SK-N-MC (cell line): ENCODE results near the gene CDO1.

Experiments
- DNase-seq: peaks from one replicate; pipeline ENCODE4 v3.0.0-alpha.2; 2011; ENCODE audit warnings: low read depth, low spot score
- H3K27ac ChIP-seq: fragments of 200-600 bp; sonication (generic); 2 replicates; pipeline ENCODE4 v1.5.1; 2016; ENCODE audit warnings: mixed run types
- H3K36me3 ChIP-seq: fragments of 200-600 bp; sonication (generic); 2 replicates; pipeline ENCODE4 v1.6.1; 2017; ENCODE audit warnings: antibody characterized with exemption, low read length, mixed read lengths; ENCODE audit not compliant: insufficient read depth
- H3K4me3 ChIP-seq: fragments of 200-600 bp; sonication (generic); 2 replicates; pipeline ENCODE4 v1.5.1; 2016
- H3K9ac ChIP-seq: fragments of 200-600 bp; sonication (generic); 2 replicates; pipeline ENCODE4 v1.8.0; 2017; ENCODE audit warnings: mixed run types, mixed read lengths; ENCODE audit not compliant: insufficient read length
- H3K9me3 ChIP-seq: fragments of 200-600 bp; sonication (generic); 2 replicates; pipeline ENCODE4 v1.6.1; 2017; ENCODE audit warnings: low read depth, mild to moderate bottlenecking, antibody characterized with exemption, low read length, moderate library complexity, mixed read lengths
- EZH2 ChIP-seq: fragments of 200-600 bp; sonication (generic); IDR thresholded peaks from one replicate; pipeline ENCODE4 v1.6.1; 2017; ENCODE audit warnings: antibody characterized with exemption
- FOXP2 ChIP-seq: optimal IDR thresholded peaks from 2 replicates; pipeline ENCODE3; 2011; ENCODE audit warnings: mild to moderate bottlenecking, moderate library complexity; ENCODE audit not compliant: insufficient read depth; ENCODE audit errors: extremely low read length, control extremely low read depth
- POLR2AphosphoS5 ChIP-seq: IDR thresholded peaks from 2 replicates; pipeline ENCODE4 v1.6.1; 2012; ENCODE audit warnings: mild to moderate bottlenecking, low read depth, low read length, borderline replicate concordance

CDO1 gene

DNA sequence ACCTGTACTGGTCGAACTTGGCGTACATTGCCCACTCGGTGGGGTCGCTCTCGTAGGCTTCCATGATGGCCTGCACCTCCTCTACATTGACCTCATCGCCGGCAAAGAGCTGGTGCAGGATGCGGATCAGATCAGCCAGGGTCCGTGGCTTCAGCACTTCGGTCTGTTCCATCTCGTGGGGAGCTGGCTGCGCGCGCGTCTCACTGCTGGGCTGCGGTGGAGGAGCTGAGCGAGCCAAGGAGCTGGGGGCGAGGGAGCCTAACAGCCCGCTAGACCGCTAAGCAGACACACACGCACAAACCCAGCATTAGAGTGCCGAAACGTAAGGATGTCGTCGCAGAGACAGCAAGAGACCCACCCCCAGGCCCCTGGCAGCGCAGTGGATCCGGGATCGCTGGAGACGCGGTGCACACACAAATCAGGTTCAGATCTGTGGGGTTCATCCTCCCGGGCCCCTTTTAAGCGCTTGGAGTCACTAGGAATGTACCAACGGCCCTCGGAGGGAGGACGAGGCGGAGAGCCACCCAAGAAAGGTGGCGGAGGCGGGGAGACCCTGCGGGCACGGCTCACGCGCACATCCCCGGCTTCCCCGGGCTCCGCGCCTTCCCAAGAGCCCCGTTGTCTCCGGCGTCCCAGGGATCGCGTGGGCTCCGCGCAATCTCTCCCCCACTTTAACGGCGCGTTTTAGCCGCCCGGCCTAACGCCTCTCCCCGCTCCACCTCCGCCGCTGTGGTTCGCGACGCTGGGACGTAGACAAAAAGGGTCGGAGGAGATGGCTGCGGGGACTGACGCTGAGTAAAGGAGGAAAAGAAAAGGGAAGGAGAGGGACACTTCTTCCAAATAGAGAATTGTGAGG, at the start of gene CDO1:
Gene CDO1, minus strand, starts transcription at position 434 of the 856 bp plus-strand sequence. Its CDS starts 262 bp downstream, at position 172.
- H3K9ac ChIP-seq: peak within 1 kb of the TSS; percentile 52
- peak within 1 kb of the TSS; percentile 80 for H3K4me3 ChIP-seq
- H3K9me3 ChIP-seq: no peaks in the 10 kb centered on the region
- no peak within 1 kb of the TSS for H3K27ac ChIP-seq
- no peaks in the 10 kb centered on the region for H3K36me3 ChIP-seq
- DNase-seq: no peak
- TF ChIP-seq POLR2AphosphoS5 (peak; percentile 85), EZH2 (no peak), FOXP2 (no peak)

DNA sequence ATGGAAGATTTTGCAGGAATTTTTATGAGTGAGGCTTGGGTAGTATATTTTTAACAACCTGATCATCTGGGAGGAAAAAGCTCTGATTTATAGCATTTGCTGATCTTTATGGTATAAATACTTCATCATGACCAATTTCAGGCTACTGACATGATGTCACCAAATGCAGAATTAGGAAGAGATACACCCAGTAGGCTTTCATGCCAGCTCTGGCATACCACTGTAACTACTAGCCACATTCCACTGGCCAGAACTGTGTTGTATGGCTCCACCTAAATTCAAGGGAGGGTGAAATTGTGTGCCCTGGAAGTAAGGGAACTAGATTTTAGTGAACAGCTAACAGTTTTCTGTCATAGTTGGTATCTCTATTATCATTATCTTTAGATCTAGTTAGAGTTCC, 42.9 kb upstream of the CDO1 start:
- TF ChIP-seq EZH2 (no peak), POLR2AphosphoS5 (no peak), FOXP2 (no peak)
- Histone ChIP-seq H3K36me3 (no peaks in the 10 kb centered on the region), H3K4me3 (no peak overlapping the region), H3K9ac (no peak overlapping the region), H3K9me3 (no peaks in the 10 kb centered on the region), H3K27ac (no peak overlapping the region)
- DNase-seq: no peak

DNA sequence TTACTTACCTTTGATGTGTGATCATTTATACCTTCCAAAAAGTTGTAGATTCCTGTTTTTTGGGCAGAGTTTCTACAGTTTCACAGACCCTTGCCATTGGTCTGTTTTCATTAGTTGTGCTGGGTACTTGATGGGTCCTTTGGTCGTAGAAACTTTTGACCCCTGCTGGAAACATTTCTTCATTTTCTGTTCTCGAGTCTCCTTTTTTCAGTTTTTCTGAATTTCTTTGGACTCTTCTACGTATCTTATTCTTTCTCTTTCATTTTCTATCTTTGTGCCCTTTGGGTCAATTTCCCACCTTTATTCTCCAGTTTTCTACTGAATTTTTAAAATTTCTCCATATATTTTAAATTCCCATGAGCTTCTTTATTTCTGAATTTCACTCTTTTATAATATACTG, 41.9 kb upstream of the CDO1 start:
- H3K4me3 ChIP-seq: peak overlapping the region; percentile 59
- H3K27ac ChIP-seq: peak overlapping the region; percentile 69
- DNase-seq: no peak
- no peak for TF ChIP-seq EZH2
- TF ChIP-seq POLR2AphosphoS5: no peak
- no peak for TF ChIP-seq FOXP2
- 0 out of 2 replicates have a peak, but pooled peaks cover 4% of the 10 kb centered on the region for H3K9me3 ChIP-seq
- no peak overlapping the region for H3K9ac ChIP-seq
- peaks cover 6% of the 10 kb centered on the region for H3K36me3 ChIP-seq

DNA sequence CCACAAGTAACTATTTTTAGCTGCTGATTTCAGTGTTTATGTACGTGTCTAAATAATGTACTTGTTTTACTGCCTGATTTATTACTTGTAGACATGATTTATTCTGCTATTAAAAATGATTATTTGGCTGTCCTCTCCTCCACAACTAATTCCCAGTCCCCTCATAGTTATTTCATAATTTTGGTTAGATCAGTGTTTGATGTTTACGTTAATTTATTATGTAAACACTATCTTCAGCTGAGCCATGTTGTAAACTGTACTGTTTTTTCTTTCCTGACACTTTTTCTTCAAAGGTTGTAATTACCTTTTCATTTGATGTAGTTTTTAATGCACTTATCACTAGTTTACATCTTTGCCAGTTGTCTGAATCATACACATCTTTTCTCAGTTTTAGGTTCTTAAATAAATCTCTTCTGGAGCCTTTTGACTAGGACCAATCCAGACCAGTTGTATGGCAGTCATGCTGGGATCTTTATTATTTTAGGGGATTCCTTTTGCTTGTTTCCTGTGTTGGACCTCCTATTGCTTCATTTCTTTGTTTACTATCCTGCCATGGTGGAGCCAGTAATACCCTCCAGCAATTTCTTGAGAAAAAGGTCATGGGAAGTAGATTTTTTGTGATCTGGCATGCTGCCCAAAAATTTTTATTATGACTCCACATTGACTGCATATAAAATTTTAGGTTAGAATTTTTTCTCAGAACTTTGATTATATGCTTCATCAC, 41.3 kb upstream of the CDO1 start:
- Histone ChIP-seq H3K4me3 (peak overlapping the region; percentile 59), H3K27ac (peak overlapping the region; percentile 69), H3K36me3 (peaks cover 6% of the 10 kb centered on the region), H3K9ac (peak overlapping the region; percentile 1), H3K9me3 (0 out of 2 replicates have a peak, but pooled peaks cover 4% of the 10 kb centered on the region)
- DNase-seq: peak; percentile 92
- TF ChIP-seq EZH2 (no peak), POLR2AphosphoS5 (no peak), FOXP2 (peak; percentile 41)

DNA sequence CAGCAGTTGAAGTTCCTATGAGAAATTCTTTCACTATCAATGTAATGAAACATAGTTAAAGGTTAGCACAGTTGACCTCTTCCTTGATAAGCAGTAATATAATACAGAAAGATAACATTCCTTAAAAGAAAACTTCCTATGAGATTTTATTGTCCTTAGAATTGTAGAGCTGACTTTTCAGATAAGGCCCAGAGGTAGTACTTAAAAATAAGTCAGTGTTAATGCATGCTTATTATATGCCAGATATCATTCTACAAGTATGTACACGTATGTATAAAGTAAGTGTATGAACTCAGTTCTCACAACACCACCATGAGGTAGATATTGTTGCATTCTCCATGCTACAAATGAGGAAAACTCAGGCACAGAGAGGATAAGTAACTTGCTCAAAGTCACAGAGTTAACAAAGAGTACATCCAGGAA, 40.6 kb upstream of the CDO1 start:
- no peak for DNase-seq
- Histone ChIP-seq H3K27ac (peak overlapping the region; percentile 69), H3K36me3 (peaks cover 6% of the 10 kb centered on the region), H3K9me3 (0 out of 2 replicates have a peak, but pooled peaks cover 4% of the 10 kb centered on the region), H3K9ac (peak overlapping the region; percentile 1), H3K4me3 (peak overlapping the region; percentile 59; the same call in 1 of the 2 replicates)
- TF ChIP-seq POLR2AphosphoS5: no peak
- TF ChIP-seq EZH2: no peak
- TF ChIP-seq FOXP2: no peak

DNA sequence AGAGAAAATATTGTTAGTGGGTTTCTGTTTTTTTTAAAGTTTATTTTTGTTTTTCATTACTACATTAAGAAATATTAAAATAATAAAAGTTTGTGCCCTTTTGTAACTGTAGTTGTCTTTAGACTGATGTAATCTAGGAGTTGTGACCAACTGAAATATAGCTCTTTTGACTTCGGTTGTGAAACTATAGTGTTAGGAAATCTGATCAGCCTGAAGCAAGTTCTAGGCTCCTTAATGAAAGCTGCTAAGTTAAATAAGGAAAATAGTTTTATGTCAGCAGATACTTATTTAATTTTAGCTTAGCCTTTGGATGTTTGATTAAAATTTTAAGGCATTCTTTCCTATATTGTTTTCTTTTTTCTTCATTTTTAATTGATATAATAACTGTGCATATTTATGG, 39.5 kb upstream of the CDO1 start:
- Histone ChIP-seq H3K27ac (no peak overlapping the region), H3K36me3 (peaks cover 6% of the 10 kb centered on the region), H3K4me3 (no peak overlapping the region), H3K9ac (no peak overlapping the region), H3K9me3 (0 out of 2 replicates have a peak, but pooled peaks cover 4% of the 10 kb centered on the region)
- TF ChIP-seq POLR2AphosphoS5 (no peak), EZH2 (no peak), FOXP2 (no peak)
- no peak for DNase-seq

DNA sequence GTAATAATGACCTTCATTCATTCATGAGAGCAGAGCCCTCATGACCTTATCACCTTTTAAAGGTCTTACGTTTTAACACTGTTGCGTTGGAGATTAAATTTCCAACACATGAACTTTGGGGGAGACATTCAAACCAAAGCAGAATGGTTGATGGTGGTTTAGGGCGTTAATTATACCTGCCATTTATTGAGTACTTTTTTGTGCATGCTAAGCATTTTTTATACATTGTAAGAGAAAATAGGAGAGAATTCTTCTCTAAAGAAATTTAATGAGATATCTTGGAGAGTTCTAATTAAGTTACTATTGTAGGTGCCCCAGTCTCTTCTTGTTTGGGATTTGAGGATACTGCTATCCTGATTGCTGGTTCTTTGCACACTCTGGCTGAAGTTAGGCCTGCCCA, 37.7 kb upstream of the CDO1 start:
- Histone ChIP-seq H3K27ac (no peak overlapping the region), H3K9me3 (0 out of 2 replicates have a peak, but pooled peaks cover 4% of the 10 kb centered on the region), H3K9ac (no peak overlapping the region), H3K4me3 (no peak overlapping the region), H3K36me3 (peaks cover 6% of the 10 kb centered on the region)
- TF ChIP-seq FOXP2: no peak
- no peak for TF ChIP-seq EZH2
- TF ChIP-seq POLR2AphosphoS5: no peak
- DNase-seq: no peak

- peaks cover 6% of the 10 kb centered on the region for H3K36me3 ChIP-seq
- TF ChIP-seq POLR2AphosphoS5: no peak
- TF ChIP-seq FOXP2: no peak
- no peak for TF ChIP-seq EZH2
- H3K9ac ChIP-seq: no peak overlapping the region
- H3K9me3 ChIP-seq: 0 out of 2 replicates have a peak, but pooled peaks cover 4% of the 10 kb centered on the region
- no peak overlapping the region for H3K4me3 ChIP-seq
- DNase-seq: no peak
- H3K27ac ChIP-seq: no peak overlapping the region
These were observed 34.4 kb upstream of the CDO1 start for GRCh38 chr5:115850744-115851416.
